Lower lobe of right lung (tissue), 2 donors: ENCODE measurements around the gene DSTN. TPM values are rescaled to one million over a fixed set of nuclear protein-coding genes. Genes with fewer than 3 reads are reported as not detected.
A peak's percentile ranks its signal among the peaks of the same experiment; 100 is the strongest.

ENCODE experiments used
- ATAC-seq, 2 donors: fragments of 200-7000 bp; cut with Tn5 transposase; one replicate each; pipeline ENCODE4 v1.9.1; 2020 to 2022; ENCODE audit warnings: mild to moderate bottlenecking in 2 of 2, moderate library complexity in 2 of 2
- DNase-seq: peaks from one replicate; pipeline ENCODE4 v3.0.0-alpha.2; 2020
- H3K27ac ChIP-seq: fragments of 200-600 bp; one replicate; pipeline ENCODE4 v1.8.0; 2022
- H3K27me3 ChIP-seq: fragments of 200-600 bp; one replicate; pipeline ENCODE4 v1.8.0; 2022; ENCODE audit warnings: low read depth
- H3K36me3 ChIP-seq: fragments of 200-600 bp; one replicate; pipeline ENCODE4 v1.8.0; 2022; ENCODE audit warnings: mild to moderate bottlenecking
- H3K4me1 ChIP-seq: fragments of 200-600 bp; one replicate; pipeline ENCODE4 v1.8.0; 2022
- H3K4me3 ChIP-seq: fragments of 200-600 bp; one replicate; pipeline ENCODE4 v1.8.0; 2022; ENCODE audit warnings: mild to moderate bottlenecking
- H3K9me3 ChIP-seq: fragments of 200-600 bp; one replicate; pipeline ENCODE4 v1.8.0; 2022
- CTCF ChIP-seq: fragments of 200-600 bp; IDR thresholded peaks from one replicate; pipeline ENCODE4 v1.8.0; 2022; ENCODE audit warnings: antibody characterized with exemption, mild to moderate bottlenecking
- intact Hi-C: fragments of 100-400 bp; cut with DNase I; formaldehyde crosslinking; loops from one replicate; pipeline ENCODE4 v1.11.0; 2022
- total RNA-seq: library from RNA; stranded (reverse); fragmentation: NEBNext Ultra II Directional; extraction: Animal tissue kit (Norgen Biotek cat#: 25700); gene quantifications from one replicate; pipeline ENCODE4 v1.2.1, GENCODE V29; 2021
- donor health status: DM: no; HTN: yes; CAD: no; lungs with severe emphysema.

DSTN gene
- total RNA-seq, 1 donor from 2014 or later, result 347 TPM

- no peak for TF ChIP-seq CTCF
- Histone ChIP-seq H3K4me1 (peaks cover 31% of the 10 kb centered on the region), H3K36me3 (no peaks in the 10 kb centered on the region), H3K9me3 (no peaks in the 10 kb centered on the region), H3K27ac (peak overlapping the region; percentile 82), H3K4me3 (no peak overlapping the region), H3K27me3 (no peaks in the 10 kb centered on the region)
- intact Hi-C loops, result no loop called here
- ATAC-seq, result peak; percentile 75 to 86
- no peak for DNase-seq
These were observed 12.2 kb upstream of the DSTN start for GRCh38 chr20:17557675-17558006.

GRCh38 chr20:17558154-17558940 lies 11.5 kb upstream of the DSTN start:
- intact Hi-C loops, result no loop called here
- H3K27ac ChIP-seq, result peak overlapping the region; percentile 82
- H3K9me3 ChIP-seq, result no peaks in the 10 kb centered on the region
- no peaks in the 10 kb centered on the region for H3K36me3 ChIP-seq
- DNase-seq, result no peak
- H3K27me3 ChIP-seq, result no peaks in the 10 kb centered on the region
- peaks cover 36% of the 10 kb centered on the region for H3K4me1 ChIP-seq
- no peak for TF ChIP-seq CTCF
- ATAC-seq, result peak; percentile 86 to 87
- no peak overlapping the region for H3K4me3 ChIP-seq

GRCh38 chr20:17558941-17559304 lies 11.0 kb upstream of the DSTN start:
- intact Hi-C loops, result no loop called here
- H3K9me3 ChIP-seq, result no peaks in the 10 kb centered on the region
- no peaks in the 10 kb centered on the region for H3K27me3 ChIP-seq
- TF ChIP-seq CTCF, result no peak
- ATAC-seq, result no peak
- H3K4me3 ChIP-seq, result no peak overlapping the region
- peak overlapping the region; percentile 82 for H3K27ac ChIP-seq
- peaks cover 40% of the 10 kb centered on the region for H3K4me1 ChIP-seq
- DNase-seq, result no peak
- H3K36me3 ChIP-seq, result no peaks in the 10 kb centered on the region

GRCh38 chr20:17559338-17559737 lies 10.5 kb upstream of the DSTN start:
- intact Hi-C loops, result no loop called here
- H3K4me1 ChIP-seq, result peaks cover 40% of the 10 kb centered on the region
- peak overlapping the region; percentile 82 for H3K27ac ChIP-seq
- TF ChIP-seq CTCF, result no peak
- no peaks in the 10 kb centered on the region for H3K36me3 ChIP-seq
- H3K9me3 ChIP-seq, result no peaks in the 10 kb centered on the region
- DNase-seq, result peak; percentile 63
- peak; percentile 33 to 79 for ATAC-seq
- H3K4me3 ChIP-seq, result no peak overlapping the region
- no peaks in the 10 kb centered on the region for H3K27me3 ChIP-seq

GRCh38 chr20:17560344-17561074 lies 9.4 kb upstream of the DSTN start:
- Histone ChIP-seq H3K9me3 (no peaks in the 10 kb centered on the region), H3K27ac (peak overlapping the region; percentile 82), H3K36me3 (no peaks in the 10 kb centered on the region), H3K27me3 (no peaks in the 10 kb centered on the region), H3K4me1 (peaks cover 40% of the 10 kb centered on the region), H3K4me3 (no peak overlapping the region)
- intact Hi-C loops, result no loop called here
- ATAC-seq (no peak), DNase-seq (no peak)
- no peak for TF ChIP-seq CTCF
